H9 (cell line): Measurements from ENCODE around the gene AACS. TPM values are rescaled to one million over a fixed set of nuclear protein-coding genes. Genes with fewer than 3 reads are reported as not detected.

ENCODE experiments used
- DNase-seq: peaks from one replicate; pipeline ENCODE4 v3.0.0-alpha.2; 2017
- H2AFZ ChIP-seq: one replicate; pipeline ENCODE4 v1.6.1; 2013; ENCODE audit warnings: mild to moderate bottlenecking, low read length, control low read depth, moderate library complexity
- H2AK5ac ChIP-seq: 2 replicates; pipeline ENCODE4 v1.6.1; 2013; ENCODE audit warnings: low read length, control low read depth, mixed read lengths; ENCODE audit not compliant: insufficient read length
- H2BK120ac ChIP-seq: one replicate; pipeline ENCODE4 v1.6.1; 2013; ENCODE audit warnings: low read depth, mild to moderate bottlenecking, low read length, control low read depth, inconsistent platforms; ENCODE audit not compliant: poor library complexity, severe bottlenecking
- H2BK12ac ChIP-seq: 2 replicates; pipeline ENCODE4 v1.6.1; 2013; ENCODE audit warnings: low read length, control low read depth, mixed read lengths, low read depth; ENCODE audit not compliant: insufficient read length
- H2BK15ac ChIP-seq: 2 replicates; pipeline ENCODE4 v1.6.1; 2013; ENCODE audit warnings: low read depth, low read length, control low read depth
- H2BK20ac ChIP-seq: one replicate; pipeline ENCODE4 v1.6.1; 2013; ENCODE audit warnings: low read depth, mild to moderate bottlenecking, low read length, control low read depth, inconsistent platforms; ENCODE audit not compliant: poor library complexity, severe bottlenecking
- H2BK5ac ChIP-seq: 2 replicates; pipeline ENCODE4 v1.6.1; 2013; ENCODE audit warnings: low read length, control low read depth, mixed read lengths; ENCODE audit not compliant: insufficient read length
- H3K14ac ChIP-seq: 2 replicates; pipeline ENCODE4 v1.6.1; 2013; ENCODE audit warnings: low read length, control low read depth; ENCODE audit not compliant: insufficient read depth
- H3K18ac ChIP-seq: 2 replicates; pipeline ENCODE4 v1.6.1; 2013; ENCODE audit warnings: low read depth, mild to moderate bottlenecking, mixed read lengths, low read length, control low read depth; ENCODE audit not compliant: insufficient read length
- H3K23ac ChIP-seq: 2 replicates; pipeline ENCODE4 v1.6.1; 2013; ENCODE audit warnings: low read length, control low read depth, mixed read lengths, low read depth; ENCODE audit not compliant: insufficient read length
- H3K23me2 ChIP-seq: 2 replicates; pipeline ENCODE4 v1.6.1; 2013; ENCODE audit warnings: low read depth, mild to moderate bottlenecking, mixed read lengths, low read length, control low read depth; ENCODE audit not compliant: insufficient read length, poor library complexity, severe bottlenecking
- H3K27ac ChIP-seq: 2 replicates; pipeline ENCODE4 v1.5.1; 2013; ENCODE audit warnings: low read length, control low read depth, mixed read lengths, low read depth; ENCODE audit not compliant: insufficient read length
- H3K27me3 ChIP-seq: 2 replicates; pipeline ENCODE4 v1.6.1; 2013; ENCODE audit warnings: low read length, control low read depth, inconsistent platforms; ENCODE audit not compliant: insufficient read depth
- H3K4ac ChIP-seq: 2 replicates; pipeline ENCODE4 v1.6.1; 2013; ENCODE audit warnings: low read depth, mild to moderate bottlenecking, control low read depth, inconsistent platforms, low read length, moderate library complexity
- H3K4me1 ChIP-seq: 2 replicates; pipeline ENCODE4 v1.6.1; 2013; ENCODE audit warnings: low read length, control low read depth, inconsistent platforms; ENCODE audit not compliant: insufficient read depth
- H3K4me2 ChIP-seq: 2 replicates; pipeline ENCODE4 v1.6.1; 2013; ENCODE audit warnings: low read length, control low read depth, mixed read lengths; ENCODE audit not compliant: insufficient read length, insufficient read depth
- H3K56ac ChIP-seq: 2 replicates; pipeline ENCODE4 v1.6.1; 2013; ENCODE audit warnings: low read depth, mild to moderate bottlenecking, mixed read lengths, low read length, control low read depth; ENCODE audit not compliant: insufficient read length
- H3K79me1 ChIP-seq: 2 replicates; pipeline ENCODE4 v1.6.1; 2013; ENCODE audit warnings: low read depth, mild to moderate bottlenecking, moderate library complexity, low read length, control low read depth, inconsistent platforms; ENCODE audit not compliant: insufficient read depth, poor library complexity, severe bottlenecking
- H3K79me2 ChIP-seq: 2 replicates; pipeline ENCODE4 v1.6.1; 2013; ENCODE audit warnings: low read length, control low read depth, inconsistent platforms; ENCODE audit not compliant: insufficient read depth
- H3K9ac ChIP-seq: 2 replicates; pipeline ENCODE4 v1.6.1; 2013; ENCODE audit warnings: low read length, control low read depth, mixed read lengths; ENCODE audit not compliant: insufficient read length; ENCODE audit errors: extremely low read depth
- H3K9me3 ChIP-seq: one replicate; pipeline ENCODE4 v1.6.1; 2013; ENCODE audit warnings: low read depth, low read length, inconsistent platforms; ENCODE audit not compliant: control insufficient read depth
- H3T11ph ChIP-seq: one replicate; pipeline ENCODE4 v1.6.1; 2013; ENCODE audit warnings: mild to moderate bottlenecking, low read length, control low read depth, inconsistent platforms
- H4K20me1 ChIP-seq: one replicate; pipeline ENCODE4 v1.6.1; 2013; ENCODE audit not compliant: control insufficient read depth, insufficient read length, insufficient read depth
- H4K5ac ChIP-seq: 2 replicates; pipeline ENCODE4 v1.6.1; 2013; ENCODE audit warnings: low read depth, mild to moderate bottlenecking, mixed read lengths, low read length, control low read depth; ENCODE audit not compliant: insufficient read length
- H4K8ac ChIP-seq: replicated peaks from 2 replicates; pipeline ENCODE4 v1.6.1; 2013; ENCODE audit warnings: low read length, control low read depth, mixed read lengths, low read depth; ENCODE audit not compliant: insufficient read length
- H4K91ac ChIP-seq: 2 replicates; pipeline ENCODE4 v1.6.1; 2013; ENCODE audit warnings: low read depth, mild to moderate bottlenecking, moderate library complexity, mixed read lengths, low read length, control low read depth; ENCODE audit not compliant: insufficient read length
- H3K27ac Mint-ChIP-seq, 3 experiments: 2 replicates in 2 of 3; 3 replicates in 1 of 3; pipeline ENCODE4 v1.8.0; 2020 to 2021; ENCODE audit warnings: mixed read lengths in 3 of 3, mild to moderate bottlenecking in 1 of 3, moderate library complexity in 1 of 3
- H3K27me3 Mint-ChIP-seq: 2 replicates; pipeline ENCODE4 v1.8.0; 2021; ENCODE audit warnings: low read depth, mild to moderate bottlenecking, moderate library complexity, mixed read lengths
- H3K36me3 Mint-ChIP-seq, 3 experiments: 2 replicates in 2 of 3; 3 replicates in 1 of 3; pipeline ENCODE4 v1.8.0; 2020 to 2021; ENCODE audit warnings: low read depth in 3 of 3, mixed read lengths in 3 of 3; ENCODE audit not compliant: insufficient read depth in 1 of 3
- H3K4me1 Mint-ChIP-seq, 2 experiments: 2 replicates each; pipeline ENCODE4 v1.8.0; 2020; ENCODE audit warnings: mixed read lengths in 2 of 2
- H3K4me3 Mint-ChIP-seq, 2 experiments: 2 replicates in 1 of 2; 3 replicates in 1 of 2; pipeline ENCODE4 v1.8.0; 2020 to 2021; ENCODE audit warnings: mild to moderate bottlenecking in 2 of 2, mixed read lengths in 2 of 2, moderate library complexity in 1 of 2
- H3K9me3 Mint-ChIP-seq, 2 experiments: 2 replicates in 1 of 2; 3 replicates in 1 of 2; pipeline ENCODE4 v1.8.0; 2020; ENCODE audit warnings: mild to moderate bottlenecking in 2 of 2, mixed read lengths in 2 of 2, moderate library complexity in 1 of 2
- CTCF ChIP-seq: fragments of 200-600 bp; sonication (generic); conservative IDR thresholded peaks from 3 replicates; pipeline ENCODE4 v1.8.0; 2021; ENCODE audit warnings: antibody characterized with exemption, mild to moderate bottlenecking
- WGBS: extraction: QIAGEN DNeasy Blood & Tissue Kit; methylation state at CpG from one replicate; pipeline ENCODE4 v1.1.7; 2013; ENCODE audit warnings: missing lambda C conversion rate, low lambda C conversion rate, mixed read lengths; ENCODE audit not compliant: insufficient read length; ENCODE audit errors: extremely low coverage; 5-methylcytosine and 5-hydroxymethylcytosine counted together
- total RNA-seq: library from RNA; stranded (reverse); gene quantifications from 2 replicates; pipeline ENCODE4 v1.2.1, GENCODE V29; 2021

AACS gene
- total RNA-seq, 1 experiment from 2014 or later = 35.0 TPM

GRCh38 chr12:125099409-125099782, 34.2 kb downstream of the AACS start:
- no peak overlapping the region for H3K18ac ChIP-seq
- no peak overlapping the region for H3K14ac ChIP-seq
- Mint-ChIP-seq H3K4me1 (peaks cover 0 to 11% of the 10 kb centered on the region in 2 experiments; a peak in 3 of 4 replicates), H3K36me3 (peaks cover 16 to 20% (median 20%) of the 10 kb centered on the region in 3 experiments), H3K27ac (no peak overlapping the region), H3K27me3 (no peaks in the 10 kb centered on the region; the same call in 1 of the 2 replicates), H3K4me3 (no peak overlapping the region), H3K9me3 (no peaks in the 10 kb centered on the region)
- no peak overlapping the region for H3K9ac ChIP-seq
- H3K23me2 ChIP-seq = no peaks in the 10 kb centered on the region
- no peak overlapping the region for H2BK12ac ChIP-seq
- no peak overlapping the region for H3K4me2 ChIP-seq
- no peak overlapping the region for H4K5ac ChIP-seq
- H3K4me1 ChIP-seq = no peaks in the 10 kb centered on the region
- no peak overlapping the region for H3K23ac ChIP-seq
- H2AK5ac ChIP-seq = no peak overlapping the region
- no peaks in the 10 kb centered on the region for H4K20me1 ChIP-seq
- H2BK120ac ChIP-seq = no peak overlapping the region
- no peak overlapping the region for H3K27ac ChIP-seq
- no peak overlapping the region for H2BK15ac ChIP-seq
- no peak for DNase-seq
- no peak overlapping the region for H3T11ph ChIP-seq
- H3K27me3 ChIP-seq = no peaks in the 10 kb centered on the region
- no peak overlapping the region for H2BK20ac ChIP-seq
- no CpG with 5 or more reads among the region's 7 CpGs for WGBS
- H2AFZ ChIP-seq = no peak overlapping the region
- no peak overlapping the region for H3K4ac ChIP-seq
- H4K8ac ChIP-seq = no peak overlapping the region
- no peak overlapping the region for H3K56ac ChIP-seq
- H3K79me2 ChIP-seq = no peaks in the 10 kb centered on the region
- TF ChIP-seq CTCF = no peak
- no peak overlapping the region for H2BK5ac ChIP-seq
- H3K79me1 ChIP-seq = no peaks in the 10 kb centered on the region
- H3K9me3 ChIP-seq = no peaks in the 10 kb centered on the region
- no peak overlapping the region for H4K91ac ChIP-seq
